Measurements from ENCODE around the gene NFATC1. TPM values are rescaled to one million over a fixed set of nuclear protein-coding genes. Genes with fewer than 3 reads are reported as not detected.

NFATC1 gene
- total and polyA plus RNA-seq, 7 experiments from 2014 or later: 27.1 to 87.2 (median 53.4) TPM

GRCh38 chr18:79568543-79569205, 172.9 kb downstream of the NFATC1 start:
- Histone ChIP-seq H3K36me3 (ENCODE audit: control insufficient read depth in 2 of 3, insufficient read depth in 3 of 3, low read length in 3 of 3) (no peaks in the 10 kb centered on the region), H3K9me3 (ENCODE audit: control insufficient read depth in 2 of 3, low read length in 3 of 3) (peaks cover 0 to 17% (median 0%) of the 10 kb centered on the region in 3 experiments), H3K4me1 (ENCODE audit: control insufficient read depth in 2 of 2, insufficient read depth in 2 of 2, low read length in 2 of 2) (no peaks in the 10 kb centered on the region), H3K27me3 (ENCODE audit: control insufficient read depth in 2 of 2, insufficient read depth in 2 of 2, low read length in 2 of 2) (no peaks in the 10 kb centered on the region), H3K4me3 (ENCODE audit: low read length) (no peak overlapping the region), H3K27ac (ENCODE audit: low read depth, low read length) (no peak overlapping the region)
- peaks cover 0 to 22% (median 13%) of the 10 kb centered on the region in 11 donors for H3K9me3 Mint-ChIP-seq
- ChIA-PET CTCF (no interaction called here), POLR2A (interaction anchor here (0.6 kb wide), 1 partner anchor 113 kb away, joined by 3 read pairs; no protein-coding TSS in a partner anchor)
- peaks cover 4 to 6% (median 6%) of the 10 kb centered on the region in 5 donors for H3K36me3 Mint-ChIP-seq
- no peak overlapping the region for H3K4me3 Mint-ChIP-seq
- H3K27ac Mint-ChIP-seq: no peak overlapping the region
- ATAC-seq: no peak
- H3K27me3 Mint-ChIP-seq: no peaks in the 10 kb centered on the region
- intact Hi-C loops (cut with micrococcal nuclease): no loop called here
- DNase-seq: no peak
- no peaks in the 10 kb centered on the region for H3K4me1 Mint-ChIP-seq

GRCh38 chr18:79569720-79570119, 174.0 kb downstream of the NFATC1 start:
- ATAC-seq: no peak
- no peaks in the 10 kb centered on the region for H3K27me3 Mint-ChIP-seq
- DNase-seq: no peak
- H3K4me1 Mint-ChIP-seq: peaks cover 0 to 2% (median 0%) of the 10 kb centered on the region in 7 donors
- Histone ChIP-seq H3K36me3 (ENCODE audit: control insufficient read depth in 2 of 3, insufficient read depth in 3 of 3, low read length in 3 of 3) (no peaks in the 10 kb centered on the region), H3K27ac (ENCODE audit: low read depth, low read length) (no peak overlapping the region), H3K27me3 (ENCODE audit: control insufficient read depth in 2 of 2, insufficient read depth in 2 of 2, low read length in 2 of 2) (no peaks in the 10 kb centered on the region), H3K4me1 (ENCODE audit: control insufficient read depth in 2 of 2, insufficient read depth in 2 of 2, low read length in 2 of 2) (no peaks in the 10 kb centered on the region), H3K4me3 (ENCODE audit: low read length) (no peak overlapping the region), H3K9me3 (ENCODE audit: control insufficient read depth in 2 of 3, low read length in 3 of 3) (peaks cover 0 to 25% (median 0%) of the 10 kb centered on the region in 3 experiments)
- peak overlapping the region in 1 of 9 donors; percentile 7 for H3K27ac Mint-ChIP-seq
- H3K9me3 Mint-ChIP-seq: peaks cover 0 to 24% (median 10%) of the 10 kb centered on the region in 11 donors
- intact Hi-C loops (cut with micrococcal nuclease): no loop called here
- peaks cover 4 to 6% (median 6%) of the 10 kb centered on the region in 5 donors for H3K36me3 Mint-ChIP-seq
- H3K4me3 Mint-ChIP-seq: no peak overlapping the region
- CTCF ChIA-PET: no interaction called here
- POLR2A ChIA-PET: no interaction called here

GRCh38 chr18:79570266-79571201, 174.8 kb downstream of the NFATC1 start:
- intact Hi-C loops (cut with micrococcal nuclease): no loop called here
- POLR2A ChIA-PET: no interaction called here
- ATAC-seq: no peak
- CTCF ChIA-PET: no interaction called here
- H3K36me3 Mint-ChIP-seq: peaks cover 4 to 6% (median 6%) of the 10 kb centered on the region in 5 donors
- no peak overlapping the region for H3K4me3 Mint-ChIP-seq
- Histone ChIP-seq H3K4me1 (ENCODE audit: control insufficient read depth in 2 of 2, insufficient read depth in 2 of 2, low read length in 2 of 2) (no peaks in the 10 kb centered on the region), H3K9me3 (ENCODE audit: control insufficient read depth in 2 of 3, low read length in 3 of 3) (peaks cover 0 to 25% (median 0%) of the 10 kb centered on the region in 3 experiments), H3K27ac (ENCODE audit: low read depth, low read length) (no peak overlapping the region), H3K36me3 (ENCODE audit: control insufficient read depth in 2 of 3, insufficient read depth in 3 of 3, low read length in 3 of 3) (no peaks in the 10 kb centered on the region), H3K4me3 (ENCODE audit: low read length) (no peak overlapping the region), H3K27me3 (ENCODE audit: control insufficient read depth in 2 of 2, insufficient read depth in 2 of 2, low read length in 2 of 2) (no peaks in the 10 kb centered on the region)
- peaks cover 0 to 10% (median 6%) of the 10 kb centered on the region in 7 donors for H3K4me1 Mint-ChIP-seq
- peaks cover 0 to 24% (median 10%) of the 10 kb centered on the region in 11 donors for H3K9me3 Mint-ChIP-seq
- no peak for DNase-seq
- H3K27ac Mint-ChIP-seq: no peak overlapping the region
- no peaks in the 10 kb centered on the region for H3K27me3 Mint-ChIP-seq

- ATAC-seq (no peak), DNase-seq (no peak)
- Histone ChIP-seq H3K4me1 (ENCODE audit: control insufficient read depth in 2 of 2, insufficient read depth in 2 of 2, low read length in 2 of 2) (no peaks in the 10 kb centered on the region), H3K9me3 (ENCODE audit: control insufficient read depth in 2 of 3, low read length in 3 of 3) (peaks cover 0 to 25% (median 0%) of the 10 kb centered on the region in 3 experiments), H3K4me3 (ENCODE audit: low read length) (no peak overlapping the region), H3K27me3 (ENCODE audit: control insufficient read depth in 2 of 2, insufficient read depth in 2 of 2, low read length in 2 of 2) (no peaks in the 10 kb centered on the region), H3K27ac (ENCODE audit: low read depth, low read length) (no peak overlapping the region), H3K36me3 (ENCODE audit: control insufficient read depth in 2 of 3, insufficient read depth in 3 of 3, low read length in 3 of 3) (no peaks in the 10 kb centered on the region)
- H3K27me3 Mint-ChIP-seq: no peaks in the 10 kb centered on the region
- ChIA-PET POLR2A (no interaction called here), CTCF (no interaction called here)
- peaks cover 0 to 13% (median 11%) of the 10 kb centered on the region in 7 donors for H3K4me1 Mint-ChIP-seq
- peaks cover 4 to 6% (median 6%) of the 10 kb centered on the region in 5 donors for H3K36me3 Mint-ChIP-seq
- intact Hi-C loops (cut with micrococcal nuclease): no loop called here
- H3K27ac Mint-ChIP-seq: no peak overlapping the region
- no peak overlapping the region for H3K4me3 Mint-ChIP-seq
- H3K9me3 Mint-ChIP-seq: peaks cover 0 to 24% (median 10%) of the 10 kb centered on the region in 11 donors
Measured at GRCh38 chr18:79571211-79572092, 175.7 kb downstream of the NFATC1 start.

- Histone ChIP-seq H3K27me3 (ENCODE audit: control insufficient read depth in 2 of 2, insufficient read depth in 2 of 2, low read length in 2 of 2) (no peaks in the 10 kb centered on the region), H3K4me1 (ENCODE audit: control insufficient read depth in 2 of 2, insufficient read depth in 2 of 2, low read length in 2 of 2) (no peaks in the 10 kb centered on the region), H3K9me3 (ENCODE audit: control insufficient read depth in 2 of 3, low read length in 3 of 3) (peaks cover 0 to 25% (median 0%) of the 10 kb centered on the region in 3 experiments), H3K4me3 (ENCODE audit: low read length) (no peak overlapping the region), H3K27ac (ENCODE audit: low read depth, low read length) (no peak overlapping the region), H3K36me3 (ENCODE audit: control insufficient read depth in 2 of 3, insufficient read depth in 3 of 3, low read length in 3 of 3) (no peaks in the 10 kb centered on the region)
- H3K27ac Mint-ChIP-seq: no peak overlapping the region
- intact Hi-C loops (cut with micrococcal nuclease): no loop called here
- peaks cover 0 to 13% (median 11%) of the 10 kb centered on the region in 7 donors for H3K4me1 Mint-ChIP-seq
- ATAC-seq: no peak
- no peak overlapping the region for H3K4me3 Mint-ChIP-seq
- H3K9me3 Mint-ChIP-seq: peaks cover 0 to 24% (median 10%) of the 10 kb centered on the region in 11 donors
- CTCF ChIA-PET: no interaction called here
- H3K36me3 Mint-ChIP-seq: peaks cover 4 to 6% (median 6%) of the 10 kb centered on the region in 5 donors
- H3K27me3 Mint-ChIP-seq: no peaks in the 10 kb centered on the region
- POLR2A ChIA-PET: no interaction called here
- DNase-seq: no peak
Measured at GRCh38 chr18:79572093-79572780, 176.5 kb downstream of the NFATC1 start.
